GM21447 (cell line): Measurements from ENCODE around the gene ARMC3.
"Not testable (repeated sequence)": the region's sequence is repeated elsewhere in the genome, so short reads cannot be mapped to it uniquely, and the experiment has no call there.

Source experiments
- ATAC-seq: cut with Tn5 transposase; IDR thresholded peaks from one replicate; pipeline ENCODE4 v1.9.1; 2021; ENCODE audit not compliant: unreplicated experiment

Gene ARMC3

GRCh38 chr10:22925088-22925487, 2.8 kb upstream of the ARMC3 start:
- no peak for ATAC-seq

- ATAC-seq: no peak
Observed at GRCh38 chr10:22927166-22927565, 687 bp upstream of the ARMC3 start.

- not testable (repeated sequence) for ATAC-seq
Observed at GRCh38 chr10:22929053-22929452, 1.2 kb downstream of the ARMC3 start.

GRCh38 chr10:22931948-22932347, 4.1 kb downstream of the ARMC3 start:
- ATAC-seq: peak; percentile 78

- no peak for ATAC-seq
Observed at GRCh38 chr10:22932626-22933370, 4.9 kb downstream of the ARMC3 start.

GRCh38 chr10:22934726-22935125, 6.9 kb downstream of the ARMC3 start:
- ATAC-seq: no peak

- no peak for ATAC-seq
Observed at GRCh38 chr10:22942437-22942836, 14.6 kb downstream of the ARMC3 start.

GRCh38 chr10:22945934-22946673, 18.3 kb downstream of the ARMC3 start:
- peak; percentile 75 for ATAC-seq

GRCh38 chr10:22954970-22955369, 27.1 kb downstream of the ARMC3 start:
- ATAC-seq: no peak

- ATAC-seq: no peak
Observed at GRCh38 chr10:22958338-22958737, 30.5 kb downstream of the ARMC3 start.

GRCh38 chr10:22959292-22959691, 31.4 kb downstream of the ARMC3 start:
- ATAC-seq: no peak

- ATAC-seq: no peak
Observed at GRCh38 chr10:22959950-22960349, 32.1 kb downstream of the ARMC3 start.

- ATAC-seq: no peak
Observed at GRCh38 chr10:22962817-22963216, 35.0 kb downstream of the ARMC3 start.

GRCh38 chr10:22969704-22970103, 41.9 kb downstream of the ARMC3 start:
- no peak for ATAC-seq

- ATAC-seq: no peak
Observed at GRCh38 chr10:22976534-22976933, 48.7 kb downstream of the ARMC3 start.

GRCh38 chr10:22977751-22978150, 49.9 kb downstream of the ARMC3 start:
- ATAC-seq: no peak

GRCh38 chr10:22978287-22978686, 50.4 kb downstream of the ARMC3 start:
- no peak for ATAC-seq

- no peak for ATAC-seq
Observed at GRCh38 chr10:22978918-22979317, 51.1 kb downstream of the ARMC3 start.

- no peak for ATAC-seq
Observed at GRCh38 chr10:22980822-22981221, 53.0 kb downstream of the ARMC3 start.

GRCh38 chr10:22984066-22984465, 56.2 kb downstream of the ARMC3 start:
- ATAC-seq: no peak

- ATAC-seq: no peak
Observed at GRCh38 chr10:22986771-22987542, 59.1 kb downstream of the ARMC3 start.
